Measurements from ENCODE around the gene PLSCR2. TPM values are rescaled to one million over a fixed set of nuclear protein-coding genes. Genes with fewer than 3 reads are reported as not detected.

The PLSCR2 gene
- total and polyA plus RNA-seq, 2 of the 8 experiments (the other 6 are each of a cell fraction or from before 2014, with no cell fraction given), result not detected

DNA sequence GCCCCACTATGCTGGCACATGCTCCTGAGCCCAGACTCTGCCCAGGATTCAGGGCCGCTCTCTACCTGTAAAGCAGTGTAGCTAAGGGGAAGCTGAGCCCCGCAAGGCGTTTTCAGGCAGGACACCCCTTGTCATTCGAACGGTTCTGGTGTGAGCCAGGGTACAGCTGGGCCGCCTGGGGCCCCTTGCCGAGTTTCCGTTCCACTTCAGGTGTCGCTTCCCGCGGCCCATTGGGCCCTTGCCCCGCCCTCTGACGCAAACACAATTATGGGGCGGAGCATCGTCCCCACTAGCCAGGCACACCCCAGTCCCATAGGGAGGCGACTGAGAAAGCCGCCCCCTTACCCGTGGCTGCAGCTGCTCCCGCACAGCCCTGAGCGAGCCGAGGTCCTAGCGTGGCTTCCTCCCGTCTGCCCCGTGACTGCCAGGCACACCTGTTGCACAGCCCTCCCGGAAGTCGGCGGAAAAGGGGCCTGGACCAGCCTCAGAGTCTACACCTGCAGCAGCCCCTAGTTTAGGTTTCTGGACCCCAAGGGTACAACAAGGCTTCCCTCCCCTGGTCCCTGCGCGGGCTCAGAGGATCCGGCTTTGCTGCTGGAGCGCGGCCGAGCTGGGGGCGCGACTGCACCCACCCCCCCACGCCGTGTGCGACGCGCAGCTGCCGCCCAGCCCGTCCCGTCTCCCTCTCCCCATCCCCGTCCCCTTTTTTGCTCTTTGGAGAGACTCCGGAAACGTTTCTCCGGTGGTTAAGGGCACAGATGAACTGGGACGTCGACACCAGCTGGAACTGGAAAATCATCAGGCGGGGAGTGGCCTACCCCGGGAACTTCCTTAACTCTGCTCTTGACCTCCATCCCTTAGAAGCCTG lies at the start of gene PLSCR2 (continued):
- TF ChIP-seq RAD21 (IDR thresholded peaks at IDR 0.05 in 1 of 2, conservative IDR thresholded peaks at IDR 0.05 in 1 of 2; ENCODE audit: low read depth in 2 of 2, low read length in 2 of 2) (no peak), GABPA (IDR thresholded peaks at IDR 0.05; ENCODE audit: borderline replicate concordance, insufficient read depth, low read length) (no peak), CBX8 (IDR thresholded peaks at IDR 0.05; ENCODE audit: borderline replicate concordance, low read depth, low read length) (no peak)
- TF ChIP-seq, protein P1, sequence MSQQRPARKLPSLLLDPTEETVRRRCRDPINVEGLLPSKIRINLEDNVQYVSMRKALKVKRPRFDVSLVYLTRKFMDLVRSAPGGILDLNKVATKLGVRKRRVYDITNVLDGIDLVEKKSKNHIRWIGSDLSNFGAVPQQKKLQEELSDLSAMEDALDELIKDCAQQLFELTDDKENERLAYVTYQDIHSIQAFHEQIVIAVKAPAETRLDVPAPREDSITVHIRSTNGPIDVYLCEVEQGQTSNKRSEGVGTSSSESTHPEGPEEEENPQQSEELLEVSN (IDR thresholded peaks at IDR 0.05), result peak; percentile 60
